Renal cortical epithelial cell (primary cell): ENCODE measurements around the gene N4BP2L2. TPM values are rescaled to one million over a fixed set of nuclear protein-coding genes. Genes with fewer than 3 reads are reported as not detected.
A peak's percentile ranks its signal among the peaks of the same experiment; 100 is the strongest.
"Not testable (repeated sequence)": the region's sequence is repeated elsewhere in the genome, so short reads cannot be mapped to it uniquely, and the experiment has no call there.

Source experiments
- DNase-seq: peaks from one replicate; pipeline ENCODE4 v3.0.0-alpha.2; 2011; ENCODE audit warnings: low read depth
- total RNA-seq: library from RNA; depleted of rRNA; stranded (reverse); fragments of >200 nt; gene quantifications from 2 replicates; pipeline ENCODE4 v1.2.3, GENCODE V29; 2014

Gene N4BP2L2
- total RNA-seq: 98.5 and 204 TPM in 2 replicates

DNA sequence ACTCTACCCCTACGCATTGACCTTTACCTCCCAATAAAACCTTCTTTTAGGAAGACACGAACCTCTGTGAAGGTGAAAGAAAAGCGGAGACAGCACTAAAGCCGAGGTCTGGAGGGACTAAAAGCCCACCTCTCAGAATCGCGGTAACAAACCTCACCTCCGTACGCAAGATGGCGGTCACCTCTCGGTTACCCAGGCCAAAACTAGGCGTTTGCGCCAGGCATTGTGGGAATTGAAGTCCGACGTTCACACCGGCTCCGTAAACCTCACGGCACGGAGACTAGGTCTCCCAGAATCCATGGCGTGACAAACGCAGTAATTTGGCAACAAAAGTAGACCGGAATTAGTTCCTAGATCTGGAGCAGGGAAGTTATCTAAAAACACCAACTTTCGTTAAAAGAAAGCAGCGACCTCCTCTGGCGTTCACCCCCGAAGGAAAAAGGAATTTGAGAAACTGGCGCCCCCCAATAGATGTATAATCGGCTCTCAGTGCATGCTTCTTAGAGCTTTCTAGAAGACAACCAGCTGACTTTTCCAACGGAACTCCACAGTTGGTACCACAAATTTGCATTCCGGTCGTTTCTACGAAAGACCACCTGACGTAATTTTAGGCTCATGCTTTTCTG is at the start of gene N4BP2L2:
TSS of gene N4BP2L2 (minus strand) at position 175 of the 626 bp plus-strand sequence. CDS start 1,768 bp downstream, outside the sequence.
- peak; percentile 96 for DNase-seq

DNA sequence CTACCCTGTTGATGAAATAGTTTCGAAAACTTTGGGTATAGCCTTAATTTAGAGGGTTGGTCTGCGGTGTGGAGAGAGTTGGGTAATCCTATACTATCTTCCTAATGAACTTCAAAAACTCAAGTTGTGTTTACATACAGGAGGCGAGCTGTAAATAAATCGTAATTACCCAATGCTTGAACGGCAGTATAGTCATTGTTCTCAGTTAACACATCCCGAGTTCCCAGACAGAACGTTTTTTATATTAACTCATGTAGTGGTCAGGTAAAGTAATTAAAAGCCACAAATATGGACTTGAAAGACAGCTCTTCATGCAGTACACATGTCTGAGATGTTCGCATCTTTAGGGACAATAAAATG is 49.2 kb upstream of the N4BP2L2 start:
- DNase-seq: peak; percentile 49

DNA sequence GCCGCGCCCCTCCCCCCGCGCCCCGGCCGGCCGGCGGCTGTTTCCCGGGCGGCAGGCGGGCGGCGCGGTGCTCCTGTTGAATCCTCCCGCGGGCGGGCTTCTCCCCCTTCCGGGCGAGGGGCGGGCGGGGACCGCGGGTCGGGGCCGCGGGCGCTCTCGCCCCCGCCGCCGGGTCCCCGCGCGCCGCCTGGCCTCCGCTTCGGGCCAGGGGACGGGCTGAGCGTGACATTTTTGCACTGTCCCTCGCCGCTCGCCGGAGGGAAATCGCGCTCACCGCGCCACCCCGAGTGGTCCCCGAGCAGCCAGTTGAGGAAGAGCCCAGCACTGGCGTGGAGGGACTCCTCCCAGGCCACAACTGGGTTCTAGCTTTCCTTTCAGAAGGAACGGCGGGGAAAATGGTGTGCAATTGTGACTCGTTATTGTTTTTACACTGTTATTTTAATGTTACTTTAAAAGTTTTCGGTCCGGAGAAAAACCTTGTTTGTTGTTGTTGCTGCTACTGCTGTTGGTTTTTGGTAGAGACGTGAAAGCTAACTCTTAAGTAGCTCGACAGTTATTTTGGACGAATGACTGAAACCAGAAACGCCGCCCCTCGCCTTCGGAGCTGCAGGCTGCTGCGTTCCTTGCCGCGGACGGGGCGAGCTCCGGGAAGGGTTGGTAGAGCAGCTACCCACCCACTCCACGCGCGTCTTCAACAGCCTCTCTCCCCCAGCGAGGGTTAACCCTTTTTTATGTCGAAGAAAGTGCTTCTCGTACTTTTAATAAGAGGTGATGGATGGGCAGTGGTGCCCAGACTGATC is 48.6 kb upstream of the N4BP2L2 start:
- DNase-seq: peak; percentile 44

DNA sequence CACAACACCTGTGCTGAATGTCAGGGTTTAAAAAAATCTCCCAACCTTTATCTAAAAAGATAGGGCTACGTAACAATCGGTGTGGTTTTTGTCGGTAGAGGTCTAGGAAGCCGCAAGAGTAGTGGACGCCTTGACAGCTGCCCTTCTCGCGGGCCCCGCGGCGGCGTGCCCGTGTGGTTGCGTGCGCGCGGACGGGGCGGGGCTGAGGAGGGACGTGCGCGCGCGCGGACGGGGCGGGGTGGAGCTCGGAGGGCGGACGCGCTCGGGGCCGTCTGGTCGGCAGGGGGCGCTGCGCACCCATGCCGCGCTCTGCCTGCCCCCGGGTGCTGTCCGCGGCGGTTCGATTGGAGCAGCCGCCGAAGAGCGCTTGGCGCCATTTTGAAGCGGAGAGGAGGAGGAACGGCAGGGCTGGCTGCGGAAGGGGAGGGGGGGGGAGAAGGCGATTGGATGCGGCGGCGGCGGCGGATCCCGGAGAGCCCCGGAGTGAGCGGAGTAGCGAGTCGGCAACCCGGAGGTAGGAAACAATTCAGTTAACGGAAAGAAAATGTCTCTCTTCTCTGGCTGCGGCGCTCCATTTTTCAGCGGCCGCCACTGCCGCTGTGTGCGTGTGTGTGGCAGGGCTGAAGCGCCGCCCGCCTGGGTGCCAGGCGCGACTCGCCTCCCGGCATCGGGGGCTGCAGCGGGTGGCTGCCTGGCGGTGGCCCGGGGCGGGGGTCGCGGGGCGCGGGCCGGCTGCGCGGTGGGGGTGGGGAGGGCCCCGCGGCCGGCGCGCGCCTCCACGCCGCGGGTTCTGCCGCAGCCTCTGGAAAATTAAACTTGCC is 47.7 kb upstream of the N4BP2L2 start, which contains the start of gene PDS5B:
TSS of gene PDS5B (plus strand) at position 373 of the 821 bp plus-strand sequence. CDS start 62,321 bp downstream, outside the sequence.
- DNase-seq: peak; percentile 72

DNA sequence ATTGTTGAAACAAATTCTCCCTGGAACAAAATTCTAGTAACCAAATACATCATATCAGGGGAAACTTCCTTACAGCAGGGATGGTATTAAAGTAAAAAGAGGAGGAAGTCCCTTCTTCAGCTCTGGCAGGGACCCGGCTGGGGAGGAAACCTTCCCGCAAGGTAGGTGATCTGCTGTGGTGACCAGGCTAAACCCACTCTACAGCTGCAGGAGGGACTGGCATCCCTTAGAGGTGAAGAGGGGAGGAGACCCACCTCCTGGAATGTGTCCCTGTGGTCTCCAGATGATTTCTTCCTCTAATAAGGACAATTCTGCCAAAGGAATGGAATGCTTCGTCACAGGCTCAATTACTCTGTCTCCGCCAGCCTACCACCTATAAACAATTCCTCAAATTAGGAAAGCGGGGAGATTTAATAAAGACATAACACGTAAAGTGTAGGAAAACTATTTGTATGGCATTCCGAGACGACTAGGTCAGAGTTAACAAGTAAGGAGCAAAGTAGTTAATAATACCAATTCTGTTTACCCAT is 47.0 kb upstream of the N4BP2L2 start:
- peak; percentile 43 for DNase-seq

DNA sequence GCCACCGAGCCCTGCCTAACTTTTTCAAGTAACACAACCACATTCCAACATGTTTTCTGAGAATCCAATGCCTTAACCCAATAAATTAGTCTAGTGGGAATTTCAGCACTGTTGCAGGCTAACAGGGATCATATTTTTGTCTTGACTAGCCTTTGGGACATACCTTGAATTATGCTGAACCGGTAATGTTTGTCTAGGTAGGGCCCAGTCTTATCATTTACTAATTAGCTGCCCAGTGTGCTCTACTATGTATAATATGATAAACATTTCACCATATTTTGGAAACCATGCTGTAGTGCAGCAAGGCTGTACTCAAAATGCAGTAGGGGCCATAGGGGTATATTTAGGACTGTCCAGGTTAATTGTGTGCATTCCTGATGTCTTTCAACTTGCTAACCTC is 44.4 kb upstream of the N4BP2L2 start:
- no peak for DNase-seq

DNA sequence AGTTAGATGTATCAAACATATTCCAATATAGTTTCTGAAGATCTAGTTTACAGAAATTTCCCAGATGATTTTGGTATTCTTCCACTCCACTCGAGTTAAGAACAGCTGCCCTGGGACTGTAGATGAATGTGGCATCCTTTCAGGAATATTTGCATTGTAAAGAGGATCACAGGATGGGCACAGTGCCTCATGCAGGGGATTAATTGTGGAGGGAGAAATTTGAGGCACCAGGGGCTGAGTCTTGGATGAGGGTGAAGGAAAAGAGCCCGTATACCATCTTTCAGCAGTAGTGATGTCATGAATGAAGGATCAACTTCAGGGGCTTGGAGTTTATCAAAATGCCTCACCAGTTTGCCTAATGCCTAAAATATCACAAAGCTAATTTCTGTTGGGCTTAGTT is 43.7 kb upstream of the N4BP2L2 start:
- DNase-seq: no peak

DNA sequence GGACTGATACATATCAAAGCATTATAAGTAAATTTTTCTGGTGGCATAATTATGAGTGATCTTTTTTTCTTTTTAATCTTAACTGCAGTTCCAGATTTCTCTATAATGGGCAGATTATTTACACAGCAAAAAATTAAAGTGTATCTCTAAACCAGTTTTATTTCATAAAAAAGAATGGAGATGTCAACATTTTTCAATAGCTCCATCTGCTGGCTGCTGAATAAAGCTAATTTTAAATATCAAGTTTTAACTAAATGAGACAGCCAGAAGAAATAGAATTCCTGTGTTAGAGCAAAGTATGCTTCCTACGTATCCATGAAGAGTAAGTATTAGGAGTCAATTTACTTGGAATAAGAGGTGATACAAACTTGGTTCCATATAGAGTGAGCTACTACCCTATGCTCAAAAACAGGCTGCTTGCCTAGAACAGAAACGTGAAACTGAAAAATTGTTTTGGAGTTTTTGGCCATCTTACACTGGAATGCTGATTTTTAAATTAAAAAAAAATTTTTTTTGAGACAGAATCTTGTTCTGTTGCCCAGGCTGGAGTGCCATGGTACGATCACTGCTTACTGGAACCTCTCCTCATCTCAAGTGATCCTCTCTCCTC is 42.7 kb upstream of the N4BP2L2 start:
- peak; percentile 36 for DNase-seq

DNA sequence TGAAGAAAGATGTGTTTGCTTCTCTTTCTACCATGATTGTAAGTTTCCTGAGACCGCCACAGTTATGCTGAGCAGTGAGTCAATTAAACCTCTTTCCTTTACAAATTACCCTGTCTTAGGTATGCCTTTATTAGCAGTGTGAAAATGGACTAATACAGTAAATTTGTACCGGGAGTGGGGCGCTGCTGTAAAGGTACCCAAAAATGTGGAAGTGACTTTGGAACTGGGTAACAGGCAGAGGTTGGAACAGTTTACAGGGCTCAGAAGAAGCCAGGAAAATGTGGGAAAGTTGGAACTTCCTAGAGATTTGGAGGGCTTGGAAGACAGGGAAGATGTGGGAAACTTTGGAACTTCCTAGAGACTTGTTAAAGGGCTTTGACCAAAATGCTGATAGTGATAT is 38.4 kb upstream of the N4BP2L2 start:
- DNase-seq: no peak

DNA sequence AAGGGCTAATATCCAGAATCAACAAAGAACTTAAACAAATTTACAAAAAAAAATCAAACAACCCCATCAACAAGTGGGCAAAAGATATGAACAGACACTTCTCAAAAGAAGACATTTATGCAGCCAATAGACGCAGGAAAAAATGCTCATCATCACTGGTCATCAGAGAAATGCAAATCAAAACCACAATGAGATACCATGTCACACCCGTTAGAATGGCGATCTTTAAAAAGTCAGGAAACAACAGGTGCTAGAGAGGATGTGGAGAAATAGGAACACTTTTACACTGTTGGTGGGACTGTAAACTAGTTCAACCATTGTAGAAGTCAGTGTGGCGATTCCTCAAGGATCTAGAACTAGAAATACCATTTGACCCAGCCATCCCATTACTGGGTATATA is 37.1 kb upstream of the N4BP2L2 start:
- DNase-seq: not testable (repeated sequence)

DNA sequence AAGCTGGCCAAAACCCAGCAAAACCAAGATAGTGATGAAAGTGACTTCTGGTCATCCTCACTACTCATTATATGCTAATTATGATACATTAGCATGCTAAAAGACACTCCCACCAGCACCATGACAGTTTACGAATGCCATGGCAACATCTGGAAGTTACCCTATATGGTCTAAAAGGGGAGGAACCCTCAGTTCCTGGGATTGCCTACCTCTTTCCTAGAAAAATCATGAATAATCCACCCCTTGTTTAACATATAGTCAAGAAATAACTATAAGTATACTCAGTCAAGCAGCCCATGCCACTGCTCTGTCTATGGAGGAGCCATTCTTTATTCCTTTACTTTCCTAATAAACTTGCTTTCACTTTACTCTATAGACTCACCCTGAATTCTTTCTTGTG is 22.2 kb upstream of the N4BP2L2 start:
- DNase-seq: not testable (repeated sequence)

DNA sequence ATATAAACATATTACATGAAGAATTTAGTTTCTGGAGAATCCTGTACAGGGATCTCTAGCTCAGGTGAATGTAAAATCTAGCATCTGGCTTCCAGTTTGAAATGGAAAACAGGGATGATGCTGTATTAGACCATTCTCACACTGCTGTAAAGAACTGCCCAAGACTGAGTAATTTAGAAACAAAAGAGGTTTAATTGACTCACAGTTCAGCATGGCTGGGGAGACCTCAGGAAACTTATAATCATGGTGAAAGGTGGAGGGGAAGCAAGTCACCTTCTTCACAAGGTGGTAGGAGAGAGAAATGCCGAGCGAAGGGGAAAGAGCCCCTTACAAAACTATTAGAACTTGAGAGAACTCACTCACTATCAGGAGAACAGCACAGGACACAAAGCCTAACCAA is 17.0 kb upstream of the N4BP2L2 start:
- DNase-seq: no peak

DNA sequence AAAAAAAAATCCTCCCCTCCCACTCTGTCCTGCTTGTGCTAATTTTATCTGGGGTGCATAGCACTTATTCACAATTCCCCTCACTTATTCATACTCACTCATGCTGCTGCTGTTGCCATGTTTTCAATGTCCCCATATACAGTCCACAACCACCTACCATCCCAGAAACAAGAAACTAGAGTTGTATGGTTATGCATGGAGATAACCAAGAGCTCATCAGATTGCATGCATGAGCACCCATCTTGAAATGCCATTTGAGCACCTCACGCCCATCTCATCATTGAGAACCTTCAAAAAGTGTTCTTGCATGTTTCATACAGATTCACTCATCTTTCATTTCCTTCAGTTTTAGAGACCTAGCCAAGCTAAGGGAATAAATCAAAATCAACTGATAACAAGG is 15.1 kb upstream of the N4BP2L2 start:
- no peak for DNase-seq

DNA sequence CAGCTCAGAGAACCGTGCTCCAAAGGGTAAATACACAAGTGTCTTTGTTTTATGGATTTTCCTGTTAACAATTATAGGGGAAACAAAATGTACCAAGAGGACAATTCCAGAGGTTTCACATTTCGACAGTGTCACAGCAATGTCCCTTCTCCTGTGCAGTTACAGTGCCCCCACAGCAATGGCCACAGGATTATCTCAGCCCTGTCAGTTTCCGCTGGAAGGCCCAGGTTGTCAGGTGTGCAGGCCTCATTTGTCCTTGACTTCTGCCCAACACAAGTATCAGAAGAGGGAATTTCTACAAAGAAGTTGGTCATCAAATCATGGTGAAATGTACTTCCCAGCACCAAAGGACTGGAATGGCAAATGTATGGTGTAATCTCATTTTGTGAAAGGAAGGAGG is 11.2 kb upstream of the N4BP2L2 start:
- DNase-seq: no peak

DNA sequence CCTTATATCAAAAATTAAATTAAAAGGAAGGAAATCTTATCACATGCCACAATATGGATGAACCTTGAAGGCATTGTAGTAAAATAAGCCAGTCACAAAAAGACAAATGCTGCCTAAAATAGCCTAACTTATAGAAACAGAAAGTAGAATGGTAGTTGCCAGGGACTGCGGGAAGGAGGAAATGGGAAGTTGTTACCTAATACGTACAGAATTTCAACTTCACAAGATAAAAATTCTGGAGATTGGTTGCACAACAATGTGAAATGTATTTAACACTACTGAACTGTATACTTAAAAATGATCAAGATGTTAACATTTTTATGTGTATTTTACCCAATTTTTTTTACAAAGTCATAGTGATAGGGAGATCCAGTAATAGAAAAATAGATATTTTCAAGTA is 10.2 kb upstream of the N4BP2L2 start:
- no peak for DNase-seq

DNA sequence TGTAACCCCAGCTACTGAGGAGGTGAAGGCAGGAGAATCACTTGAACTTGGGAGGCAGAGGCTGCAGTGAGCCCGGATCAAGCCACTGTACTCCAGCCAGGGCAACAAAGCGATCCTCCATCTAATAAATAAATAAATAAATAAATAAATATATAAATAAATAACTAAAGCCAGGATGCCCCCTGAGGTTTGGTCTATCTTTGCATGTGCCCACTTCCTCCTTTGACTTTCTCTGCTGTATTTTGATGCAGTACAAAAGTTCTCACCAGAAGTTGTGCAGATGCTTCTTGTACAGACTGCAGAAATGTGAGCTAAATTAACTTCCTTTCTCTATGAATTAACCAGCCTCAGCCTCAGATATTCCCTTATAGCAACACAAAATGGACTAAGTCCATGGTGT is 6.5 kb upstream of the N4BP2L2 start:
- no peak for DNase-seq

DNA sequence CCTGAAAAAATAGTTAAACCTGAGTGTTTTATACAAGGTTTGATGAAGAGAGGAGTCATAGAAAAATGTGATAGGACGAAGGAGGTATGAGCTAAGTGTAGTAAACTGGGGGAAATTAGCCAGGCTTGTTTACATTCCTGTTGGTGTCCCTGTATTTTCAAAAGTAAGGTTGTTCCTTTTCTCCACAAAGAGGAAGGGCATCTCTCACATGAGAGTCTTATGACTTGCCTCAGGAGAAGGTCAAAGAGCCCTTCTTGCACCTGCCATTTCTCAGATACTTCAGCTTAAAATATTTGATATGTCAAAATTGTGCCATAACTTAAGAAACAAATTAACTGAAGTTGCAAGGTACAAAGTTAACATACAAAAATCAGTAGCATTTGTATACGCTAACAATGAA is 3.6 kb upstream of the N4BP2L2 start:
- DNase-seq: no peak

DNA sequence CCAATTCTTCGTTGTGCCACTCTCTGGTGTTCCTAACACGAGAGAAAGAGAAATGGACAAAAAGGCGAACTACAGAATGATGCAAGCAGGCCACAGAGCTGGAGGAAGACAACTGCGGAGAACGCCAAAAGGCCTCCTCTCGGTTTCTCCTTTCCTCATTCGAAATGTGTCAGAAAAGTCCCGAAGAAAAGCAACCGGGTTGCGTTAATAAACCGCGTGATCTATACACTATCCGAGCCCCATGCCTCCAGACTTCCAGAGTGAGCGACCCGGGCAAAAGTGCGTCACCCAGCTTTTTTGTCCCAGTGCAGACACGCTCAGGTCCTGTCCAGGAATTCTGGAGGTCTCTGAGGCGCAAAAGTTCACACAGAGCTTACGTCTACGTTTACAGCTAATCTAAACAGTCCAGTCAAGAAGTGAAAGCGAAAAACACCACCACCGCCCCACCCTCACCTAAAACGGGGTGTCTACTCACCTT is 413 bp downstream of the N4BP2L2 start:
- peak; percentile 50 for DNase-seq

DNA sequence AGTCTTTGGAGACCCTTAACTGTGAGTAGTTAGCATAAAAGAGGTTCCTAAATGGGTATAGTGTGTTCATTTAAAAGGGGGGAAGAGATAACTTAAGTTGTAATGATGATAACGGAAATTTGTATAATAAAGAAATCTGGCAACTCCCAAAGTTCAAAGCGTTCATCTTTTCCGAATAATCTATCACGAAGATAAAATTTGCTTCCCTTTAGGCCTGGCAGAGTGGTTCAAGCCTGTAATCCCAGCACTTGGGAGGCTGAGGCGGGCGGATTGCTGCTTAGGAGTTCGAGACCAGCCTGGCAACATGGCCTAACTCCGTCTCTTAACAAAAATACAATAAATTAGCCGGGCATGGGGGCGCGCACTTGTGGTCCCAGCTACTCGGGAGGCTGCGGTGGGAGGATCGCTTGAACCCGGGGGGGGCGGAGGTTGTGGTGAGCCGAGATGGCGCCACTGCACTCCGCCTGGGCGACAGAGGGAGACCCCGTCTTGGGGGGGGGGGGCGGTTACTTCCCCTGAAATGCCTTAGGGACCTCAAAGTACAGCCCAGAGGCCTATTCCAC is 934 bp downstream of the N4BP2L2 start:
- DNase-seq: no peak

DNA sequence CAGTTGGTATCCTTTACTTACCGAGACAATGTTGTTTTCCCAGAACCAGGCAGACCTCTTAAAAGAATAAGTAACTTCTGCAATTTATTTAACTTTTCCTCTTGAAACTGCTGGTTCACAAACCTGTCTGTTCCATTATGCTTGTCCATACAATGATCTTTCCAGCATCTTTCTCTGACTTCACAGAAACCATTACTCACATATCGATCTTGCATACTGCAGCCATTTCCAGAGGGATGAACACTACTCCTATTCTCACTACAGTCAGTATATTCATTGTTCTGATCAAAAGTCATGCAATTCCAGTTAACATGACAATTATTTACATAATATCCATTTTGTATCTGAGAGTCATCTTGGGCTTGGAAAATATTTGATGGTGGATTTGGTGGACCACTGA is 2.8 kb downstream of the N4BP2L2 start:
- DNase-seq: no peak

DNA sequence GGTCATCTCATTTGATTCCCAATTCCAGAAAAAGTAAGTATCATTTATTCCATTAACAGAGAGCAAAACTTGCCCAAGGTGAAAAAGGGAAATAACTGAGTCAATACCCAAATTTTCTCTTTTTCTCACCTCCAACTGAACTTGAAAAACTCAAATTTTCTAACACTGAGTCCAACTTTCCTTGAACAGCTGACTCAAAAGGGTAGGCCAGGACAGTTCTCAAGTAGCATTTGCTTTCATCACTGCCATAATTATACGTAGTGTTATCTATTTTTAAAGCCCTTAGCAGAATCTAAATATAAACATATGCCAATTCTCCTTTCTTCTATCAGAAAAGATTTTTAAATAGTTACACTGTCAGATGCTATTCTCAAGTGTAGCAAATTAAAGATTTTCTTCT is 3.5 kb downstream of the N4BP2L2 start:
- no peak for DNase-seq
